ENCODE results near the gene HOXB3. TPM values are rescaled to one million over a fixed set of nuclear protein-coding genes. Genes with fewer than 3 reads are reported as not detected.

HOXB3 gene
- polyA plus RNA-seq, 1 donor (not counting 4 experiments of a cell fraction or from before 2014, with no cell fraction given): 1.1 TPM

GRCh38 chr17:48542114-48542656 is 47.9 kb downstream of the HOXB3 start:
- Histone ChIP-seq H3K4me2 (ENCODE audit: control insufficient read depth, extremely low read depth, insufficient read depth, low read depth, low read length) (peak overlapping the region; percentile 77), H3K79me2 (ENCODE audit: control insufficient read depth, insufficient read depth, low read length) (peaks cover 13% of the 10 kb centered on the region), H3K27ac (ENCODE audit: control insufficient read depth, insufficient read depth, low read length) (peak overlapping the region; percentile 60), H3K9ac (ENCODE audit: control insufficient read depth, extremely low read depth, insufficient read depth, low read length) (peak overlapping the region; percentile 74), H2AFZ (ENCODE audit: control insufficient read depth, low read length) (no peak overlapping the region), H3K9me1 (ENCODE audit: control insufficient read depth, extremely low read depth, insufficient read depth, low read length) (no peaks in the 10 kb centered on the region), H4K20me1 (ENCODE audit: control insufficient read depth, extremely low read depth, insufficient read depth, low read length) (no peaks in the 10 kb centered on the region), H3K27me3 (ENCODE audit: control insufficient read depth, extremely low read depth, insufficient read depth, low read length) (peaks cover 24% of the 10 kb centered on the region), H3K36me3 (ENCODE audit: control insufficient read depth in 2 of 2, extremely low read depth in 1 of 2, insufficient read depth in 2 of 2, low read length in 2 of 2) (peaks cover 0 to 3% of the 10 kb centered on the region in 2 experiments), H3K4me1 (ENCODE audit: control insufficient read depth, extremely low read depth, insufficient read depth, low read length) (peaks cover 24% of the 10 kb centered on the region), H3K4me3 (ENCODE audit: control insufficient read depth in 2 of 3, extremely low read depth in 1 of 3, insufficient read depth in 2 of 3, low read depth in 1 of 3, low read length in 3 of 3) (peak overlapping the region; percentile 54 to 76 (median 68)), H3K9me3 (ENCODE audit: control insufficient read depth, low read depth, low read length) (no peaks in the 10 kb centered on the region)
- dilution Hi-C loops (cut with MboI; ENCODE audit: extremely low pct_ligation_motif_present, low sequenced_read_pairs): no loop called here
- TF ChIP-seq EZH2 (IDR thresholded peaks at IDR 0.05; ENCODE audit: low read length): no peak
- TF ChIP-seq CTCF (optimal IDR thresholded peaks at IDR 0.05 in 1 of 3, IDR thresholded peaks at IDR 0.05 in 1 of 3, conservative IDR thresholded peaks at IDR 0.05 in 1 of 3; ENCODE audit: extremely low read depth in 1 of 3, insufficient read depth in 2 of 3, low read length in 3 of 3): no peak
- DNase-seq (ENCODE audit: low read depth, low spot score): no peak
- FAIRE-seq: no peak

GRCh38 chr17:48541577-48542113 is 48.4 kb downstream of the HOXB3 start:
- no peak for FAIRE-seq

More at GRCh38 chr17:48541577-48542113, 48.4 kb downstream of the HOXB3 start:
- H3K79me2 ChIP-seq (ENCODE audit: control insufficient read depth, insufficient read depth, low read length): peaks cover 13% of the 10 kb centered on the region
- peaks cover 0 to 3% of the 10 kb centered on the region in 2 experiments for H3K36me3 ChIP-seq (ENCODE audit: control insufficient read depth in 2 of 2, extremely low read depth in 1 of 2, insufficient read depth in 2 of 2, low read length in 2 of 2)
- TF ChIP-seq EZH2 (IDR thresholded peaks at IDR 0.05; ENCODE audit: low read length) (no peak), CTCF (optimal IDR thresholded peaks at IDR 0.05 in 1 of 3, IDR thresholded peaks at IDR 0.05 in 1 of 3, conservative IDR thresholded peaks at IDR 0.05 in 1 of 3; ENCODE audit: extremely low read depth in 1 of 3, insufficient read depth in 2 of 3, low read length in 3 of 3) (no peak)
- dilution Hi-C loops (cut with MboI; ENCODE audit: extremely low pct_ligation_motif_present, low sequenced_read_pairs): no loop called here
- H3K27me3 ChIP-seq (ENCODE audit: control insufficient read depth, extremely low read depth, insufficient read depth, low read length): peaks cover 23% of the 10 kb centered on the region
- H4K20me1 ChIP-seq (ENCODE audit: control insufficient read depth, extremely low read depth, insufficient read depth, low read length): no peaks in the 10 kb centered on the region
- peak overlapping the region; percentile 77 for H3K4me2 ChIP-seq (ENCODE audit: control insufficient read depth, extremely low read depth, insufficient read depth, low read depth, low read length)
- H2AFZ ChIP-seq (ENCODE audit: control insufficient read depth, low read length): peak overlapping the region; percentile 39
- H3K4me1 ChIP-seq (ENCODE audit: control insufficient read depth, extremely low read depth, insufficient read depth, low read length): peaks cover 22% of the 10 kb centered on the region
- H3K9me1 ChIP-seq (ENCODE audit: control insufficient read depth, extremely low read depth, insufficient read depth, low read length): no peaks in the 10 kb centered on the region
- H3K9ac ChIP-seq (ENCODE audit: control insufficient read depth, extremely low read depth, insufficient read depth, low read length): peak overlapping the region; percentile 74
- H3K27ac ChIP-seq (ENCODE audit: control insufficient read depth, insufficient read depth, low read length): peak overlapping the region; percentile 66
- no peak for DNase-seq (ENCODE audit: low read depth, low spot score)
- no peaks in the 10 kb centered on the region for H3K9me3 ChIP-seq (ENCODE audit: control insufficient read depth, low read depth, low read length)
- peak overlapping the region; percentile 54 to 76 (median 68) for H3K4me3 ChIP-seq (ENCODE audit: control insufficient read depth in 2 of 3, extremely low read depth in 1 of 3, insufficient read depth in 2 of 3, low read depth in 1 of 3, low read length in 3 of 3)
